GM21786 (cell line): ENCODE data around the gene CD248.
"Not testable (repeated sequence)": the region's sequence is repeated elsewhere in the genome, so short reads cannot be mapped to it uniquely, and the experiment has no call there.

Experiments used
- ATAC-seq: cut with Tn5 transposase; IDR thresholded peaks from one replicate; pipeline ENCODE4 v1.9.1; 2021; ENCODE audit not compliant: unreplicated experiment

CD248 gene

DNA sequence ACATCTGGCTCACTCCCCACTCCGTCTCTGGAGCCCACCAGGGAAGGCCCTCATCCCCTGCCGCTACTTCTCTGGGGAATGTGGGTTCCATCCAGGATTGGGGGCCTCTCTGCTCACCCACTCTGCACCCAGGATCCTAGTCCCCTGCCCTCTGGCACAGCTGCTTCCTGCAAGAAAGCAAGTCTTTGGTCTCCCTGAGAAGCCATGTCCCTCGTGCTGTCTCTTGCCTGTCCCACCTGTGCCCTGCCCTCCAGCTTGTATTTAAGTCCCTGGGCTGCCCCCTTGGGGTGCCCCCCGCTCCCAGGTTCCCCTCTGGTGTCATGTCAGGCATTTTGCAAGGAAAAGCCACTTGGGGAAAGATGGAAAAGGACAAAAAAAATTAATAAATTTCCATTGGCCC is 39.8 kb downstream of the CD248 start:
- not testable (repeated sequence) for ATAC-seq

DNA sequence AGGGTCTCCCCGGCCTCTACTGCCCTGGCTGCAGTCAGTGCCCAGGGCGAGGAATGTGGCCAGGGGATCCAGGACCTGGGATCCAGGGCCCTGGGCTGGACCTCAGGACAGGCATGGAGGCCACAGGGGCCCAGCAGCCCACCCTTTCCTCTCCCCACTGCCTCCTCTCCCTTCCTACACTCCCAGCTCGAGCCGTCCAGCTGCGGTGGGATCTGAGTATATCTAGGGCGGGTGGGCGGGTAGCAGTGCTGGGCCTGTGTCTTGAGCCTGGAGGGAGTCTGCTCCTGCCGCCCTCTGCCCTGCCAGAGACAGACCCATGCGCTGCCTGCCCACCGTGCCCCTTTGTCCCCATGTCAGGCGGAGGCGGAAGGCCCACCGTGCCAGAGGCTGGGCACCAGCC is 40.2 kb downstream of the CD248 start:
- not testable (repeated sequence) for ATAC-seq

DNA sequence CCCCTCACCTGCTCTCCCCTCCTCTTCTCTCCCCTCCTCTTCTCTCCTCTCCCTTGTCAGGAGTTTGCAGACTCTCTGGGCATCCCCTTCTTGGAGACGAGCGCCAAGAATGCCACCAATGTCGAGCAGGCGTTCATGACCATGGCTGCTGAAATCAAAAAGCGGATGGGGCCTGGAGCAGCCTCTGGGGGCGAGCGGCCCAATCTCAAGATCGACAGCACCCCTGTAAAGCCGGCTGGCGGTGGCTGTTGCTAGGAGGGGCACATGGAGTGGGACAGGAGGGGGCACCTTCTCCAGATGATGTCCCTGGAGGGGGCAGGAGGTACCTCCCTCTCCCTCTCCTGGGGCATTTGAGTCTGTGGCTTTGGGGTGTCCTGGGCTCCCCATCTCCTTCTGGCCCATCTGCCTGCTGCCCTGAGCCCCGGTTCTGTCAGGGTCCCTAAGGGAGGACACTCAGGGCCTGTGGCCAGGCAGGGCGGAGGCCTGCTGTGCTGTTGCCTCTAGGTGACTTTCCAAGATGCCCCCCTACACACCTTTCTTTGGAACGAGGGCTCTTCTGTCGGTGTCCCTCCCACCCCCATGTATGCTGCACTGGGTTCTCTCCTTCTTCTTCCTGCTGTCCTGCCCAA is 40.7 kb downstream of the CD248 start:
- no peak for ATAC-seq

DNA sequence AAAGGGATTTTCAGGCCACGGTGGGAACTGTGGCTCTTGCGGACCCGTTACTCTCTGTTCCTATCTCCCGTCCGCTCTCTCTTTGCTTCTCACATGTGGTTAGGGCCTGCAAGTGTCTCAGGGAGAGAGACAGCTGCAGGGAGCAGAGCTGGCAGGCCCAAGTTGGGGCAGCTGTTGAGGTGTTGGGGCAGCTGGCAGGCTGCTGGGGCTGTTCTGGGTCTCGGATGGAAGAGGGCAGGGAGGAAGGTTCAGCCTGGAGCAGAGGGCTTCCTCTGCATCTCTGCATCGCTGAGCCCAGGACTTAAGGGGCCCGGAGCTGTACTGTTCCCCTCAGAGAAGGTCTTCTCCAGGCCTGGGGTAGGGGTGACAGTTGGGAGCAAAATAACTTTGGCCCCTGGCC is 41.4 kb downstream of the CD248 start:
- ATAC-seq: no peak

DNA sequence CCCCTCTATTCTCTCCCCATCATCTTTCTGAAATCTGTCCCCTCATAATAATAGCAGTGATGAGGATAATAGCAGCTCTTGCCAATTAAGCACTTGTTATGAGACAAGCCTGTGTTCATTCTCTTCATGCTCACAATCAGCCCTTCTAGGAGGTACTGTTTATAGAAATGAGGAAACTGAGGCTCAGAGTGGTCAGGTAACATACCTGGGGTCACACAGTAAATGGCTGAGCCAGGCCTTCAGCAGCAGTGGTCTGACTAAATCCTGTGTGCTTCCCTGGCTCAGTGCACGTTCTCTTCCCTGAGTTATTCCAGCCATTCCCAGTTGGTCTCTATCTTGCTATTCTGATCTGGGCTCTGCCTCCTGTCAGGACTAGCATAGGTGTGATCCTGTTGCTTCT is 42.6 kb downstream of the CD248 start:
- ATAC-seq: no peak

DNA sequence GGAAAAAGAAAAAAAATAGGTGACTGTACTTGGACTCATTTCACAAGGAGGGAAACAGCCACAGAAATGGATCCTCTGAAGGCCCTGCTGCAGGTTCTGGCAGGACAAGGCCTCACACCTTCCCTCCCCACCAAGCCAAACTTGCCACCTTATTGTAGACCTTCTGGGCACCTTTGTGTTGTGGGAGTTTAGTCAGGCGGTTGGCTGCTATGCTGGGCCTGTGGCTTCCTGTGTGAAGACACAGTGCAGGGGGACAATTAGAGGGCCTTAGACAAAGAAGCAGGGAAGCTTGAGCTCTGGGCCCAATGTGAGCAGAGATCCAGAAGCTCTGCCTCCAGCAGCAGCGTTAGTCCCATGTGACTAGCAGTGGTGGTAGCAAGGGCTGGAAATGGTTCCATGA is 44.2 kb downstream of the CD248 start:
- ATAC-seq: no peak

DNA sequence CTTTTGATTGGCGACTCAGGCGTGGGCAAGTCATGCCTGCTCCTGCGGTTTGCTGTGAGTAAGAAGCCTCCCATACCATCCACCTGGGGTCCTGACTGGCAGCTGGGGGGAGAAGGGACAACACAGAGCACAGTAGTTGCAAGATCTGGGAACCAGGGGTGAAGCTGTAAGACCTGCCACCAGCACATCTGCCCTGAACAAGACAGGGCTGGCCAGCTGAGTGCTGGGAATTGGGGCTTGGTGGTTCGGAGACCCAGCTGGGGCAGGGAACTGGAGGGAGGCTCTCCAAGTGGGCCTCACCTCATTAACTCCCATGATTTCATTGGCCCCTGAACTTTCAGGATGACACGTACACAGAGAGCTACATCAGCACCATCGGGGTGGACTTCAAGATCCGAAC is 45.0 kb downstream of the CD248 start:
- ATAC-seq: no peak

DNA sequence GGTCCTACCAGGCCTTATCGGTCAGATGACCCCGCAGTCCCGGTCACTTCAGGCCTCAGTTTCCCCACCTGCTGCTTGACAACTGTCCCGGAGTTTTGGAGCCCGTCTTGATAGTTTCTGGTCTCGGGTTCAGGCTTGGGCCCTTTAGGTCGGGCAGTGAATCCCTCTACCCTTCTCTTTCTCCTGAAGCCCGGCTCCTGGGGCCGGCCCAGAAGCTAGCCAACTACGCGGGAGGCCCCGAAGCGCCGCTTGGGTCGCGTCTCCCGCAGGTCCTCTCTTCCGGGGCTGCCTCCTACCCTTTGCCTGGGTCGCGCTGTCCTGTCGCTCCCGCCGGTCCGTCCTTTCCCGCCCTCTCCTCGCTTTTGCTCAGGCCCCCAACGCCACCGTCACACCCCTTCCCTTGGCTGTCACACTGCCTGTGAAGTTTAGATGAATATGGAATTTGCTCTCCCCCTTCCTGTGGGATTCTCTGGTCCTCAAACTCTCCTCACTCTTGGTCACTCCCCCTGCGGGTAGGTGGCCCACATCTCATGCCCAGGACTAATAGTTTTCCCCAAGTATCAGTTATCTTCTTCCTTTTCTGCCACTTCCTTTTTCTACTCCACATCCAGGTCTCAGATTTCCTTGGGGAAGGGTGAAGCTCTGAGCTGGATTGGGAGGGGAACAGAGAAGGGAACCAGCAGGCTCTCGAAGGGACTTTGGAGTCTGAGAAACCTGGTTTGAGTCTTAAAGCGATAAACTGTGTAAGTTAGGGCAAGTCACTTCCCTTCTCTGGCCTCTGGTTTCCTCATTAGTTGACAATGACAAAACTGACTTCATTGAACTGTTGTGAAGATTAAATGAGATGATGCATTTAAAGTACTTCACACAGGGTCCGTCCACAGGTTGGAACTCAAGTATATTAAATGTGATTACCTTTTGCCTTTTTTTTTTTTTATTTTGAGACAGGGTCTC is 47.6 kb downstream of the CD248 start:
- ATAC-seq: no peak

DNA sequence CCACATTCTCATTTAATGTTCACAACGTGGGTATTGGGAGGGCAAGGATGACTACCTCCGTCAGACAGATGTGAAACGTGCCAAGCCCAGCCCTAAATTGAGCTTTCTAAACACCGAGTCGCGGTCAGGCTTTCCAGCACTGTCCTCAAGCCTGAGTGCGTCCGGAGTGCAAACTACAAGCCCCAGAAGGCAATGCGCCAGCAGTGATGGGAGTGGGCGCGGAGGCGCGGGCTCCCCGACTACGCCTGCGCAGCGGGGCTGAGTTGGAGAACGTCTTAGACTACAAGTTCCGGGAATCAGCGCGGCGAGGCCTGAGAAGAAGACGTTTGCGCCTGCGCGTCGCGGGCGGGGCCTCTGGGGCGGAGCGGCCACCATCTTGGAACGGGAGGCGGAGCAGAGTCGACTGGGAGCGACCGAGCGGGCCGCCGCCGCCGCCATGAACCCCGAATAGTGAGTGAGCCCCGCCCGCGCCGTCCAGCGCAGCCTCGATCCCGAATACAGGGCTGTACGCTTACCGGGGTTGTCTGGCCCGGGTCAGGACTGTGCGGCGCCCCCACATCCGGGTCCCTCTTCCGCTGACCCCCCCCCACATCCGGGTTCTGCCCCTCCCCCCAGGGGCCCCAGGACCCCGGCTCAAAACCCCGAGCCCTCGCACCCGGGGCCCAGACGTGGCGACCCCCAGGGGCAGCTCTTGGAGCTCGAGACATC is 48.4 kb downstream of the CD248 start, which contains the start of gene RAB1B:
RAB1B (plus strand) TSS at position 396 of the 708 bp plus-strand sequence; CDS start at position 437, 41 bp downstream.
- peak; percentile 74 for ATAC-seq

DNA sequence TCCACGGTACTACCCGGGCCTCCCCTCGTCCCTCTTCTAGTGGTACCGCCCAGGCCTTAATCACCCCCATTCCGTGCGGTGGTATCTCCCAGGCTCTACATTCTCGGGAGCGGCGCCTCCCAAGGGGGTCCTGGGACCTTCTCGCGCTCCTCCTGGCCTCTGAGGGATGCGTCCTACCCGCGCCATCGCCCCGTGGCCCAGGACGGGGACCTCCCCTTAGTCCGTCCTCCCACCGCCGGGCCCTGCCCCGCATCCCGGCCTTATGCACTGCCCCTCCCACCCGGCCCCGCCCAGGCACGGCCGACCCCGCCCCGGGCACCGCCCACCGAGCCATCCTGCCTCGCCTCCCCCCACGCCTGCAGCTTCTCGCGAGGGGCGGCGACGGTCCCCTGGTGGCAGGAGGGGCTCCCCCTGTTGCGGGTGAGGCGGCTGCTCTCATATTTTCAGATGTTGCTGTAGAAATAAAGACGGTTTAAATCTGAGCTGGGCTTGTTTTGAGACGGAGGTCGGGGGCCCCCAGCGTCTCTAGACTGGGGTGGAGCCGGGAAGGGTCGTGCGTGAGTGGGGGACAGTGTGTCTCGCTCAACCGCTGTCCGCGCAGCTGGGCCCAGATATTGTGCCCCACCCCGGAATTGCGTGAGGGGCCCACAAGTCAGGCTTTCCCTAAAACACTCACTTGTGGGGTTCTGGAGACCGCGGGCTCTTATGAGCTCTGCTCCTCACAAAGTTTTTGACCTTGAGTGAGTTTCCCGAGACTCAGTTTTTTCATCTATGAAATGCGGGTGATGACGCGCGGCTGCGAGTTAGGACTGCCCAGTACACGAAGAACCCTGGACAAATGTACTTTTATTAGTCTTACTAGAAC is 49.2 kb downstream of the CD248 start:
- peak; percentile 38 for ATAC-seq

DNA sequence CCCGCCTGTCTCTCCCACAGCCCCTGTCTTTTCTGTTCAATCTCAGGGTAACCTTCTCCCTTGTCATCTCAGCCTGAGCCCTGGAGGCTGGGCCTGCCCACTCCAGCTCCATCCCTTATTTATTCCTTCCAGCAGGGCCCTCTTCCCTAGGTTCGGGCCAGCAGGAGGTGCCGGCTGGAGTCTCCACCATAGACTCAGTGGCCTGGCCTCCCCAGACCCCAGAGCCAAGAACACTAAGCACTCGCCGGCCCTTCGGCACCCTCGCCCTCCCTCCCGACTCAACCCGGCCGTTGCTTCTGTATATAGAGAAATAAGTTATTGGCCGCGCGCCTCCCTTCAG is 49.8 kb downstream of the CD248 start:
- no peak for ATAC-seq

DNA sequence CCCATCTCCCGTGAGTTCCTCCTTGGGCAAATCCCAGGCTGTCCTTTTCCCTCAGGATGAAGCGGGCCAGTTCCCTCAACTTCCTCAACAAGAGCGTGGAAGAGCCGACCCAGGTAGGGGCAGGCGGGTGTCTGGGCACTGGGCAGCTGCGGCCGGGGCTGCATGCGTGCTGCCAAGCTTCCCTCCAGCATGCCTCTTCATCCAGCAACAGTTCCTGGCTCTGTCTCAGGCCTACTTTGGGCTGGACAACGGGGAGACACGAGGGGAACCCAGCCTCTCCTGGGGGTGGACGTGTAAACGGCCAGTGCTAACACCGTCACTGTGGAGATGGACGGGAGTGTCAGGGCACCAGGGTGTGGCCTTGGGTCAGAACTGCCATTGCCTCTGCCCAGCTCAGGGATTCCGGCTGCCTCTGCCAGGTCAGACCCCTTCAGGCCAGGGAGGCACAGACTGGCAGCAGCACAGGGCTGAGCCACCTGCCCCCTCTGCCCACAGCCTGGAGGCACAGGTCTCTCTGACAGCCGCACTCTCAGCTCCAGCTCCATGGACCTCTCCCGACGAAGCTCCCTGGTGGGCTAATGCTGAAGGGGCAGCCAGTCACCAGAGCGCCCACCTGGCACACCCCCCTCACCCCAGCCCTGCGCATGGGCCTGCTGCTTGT is 50.3 kb downstream of the CD248 start:
- ATAC-seq: no peak

DNA sequence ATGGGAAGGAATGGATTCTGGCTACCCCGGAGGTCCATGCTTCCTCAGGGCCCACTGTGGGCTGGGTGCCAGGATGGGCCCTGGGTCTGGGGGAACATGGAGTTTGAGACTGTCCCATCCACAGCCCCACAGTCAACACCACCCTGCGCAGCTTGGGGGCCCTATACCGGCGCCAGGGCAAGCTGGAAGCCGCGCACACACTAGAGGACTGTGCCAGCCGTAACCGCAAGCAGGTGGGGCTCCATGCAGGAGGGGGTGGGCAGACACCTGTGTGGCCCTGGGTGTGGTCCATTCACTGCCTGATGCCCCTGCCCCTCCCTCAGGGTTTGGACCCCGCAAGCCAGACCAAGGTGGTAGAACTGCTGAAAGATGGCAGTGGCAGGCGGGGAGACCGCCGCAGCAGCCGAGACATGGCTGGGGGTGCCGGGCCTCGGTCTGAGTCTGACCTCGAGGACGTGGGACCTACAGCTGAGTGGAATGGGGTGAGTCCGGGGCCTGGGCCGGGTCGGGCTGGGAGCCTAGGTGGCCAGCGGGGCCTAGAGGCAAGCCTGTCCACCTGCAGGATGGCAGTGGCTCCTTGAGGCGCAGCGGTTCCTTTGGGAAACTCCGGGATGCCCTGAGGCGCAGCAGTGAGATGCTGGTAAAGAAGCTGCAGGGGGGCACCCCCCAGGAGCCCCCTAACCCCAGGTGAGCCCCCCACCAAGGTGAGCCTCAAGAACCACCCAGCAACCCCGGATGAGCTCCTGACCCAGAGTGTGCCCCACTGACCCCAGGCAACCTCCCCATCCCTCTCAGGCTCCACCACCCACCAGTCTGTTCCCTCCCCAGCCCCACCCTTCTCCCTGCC is 51.1 kb downstream of the CD248 start:
- no peak for ATAC-seq

DNA sequence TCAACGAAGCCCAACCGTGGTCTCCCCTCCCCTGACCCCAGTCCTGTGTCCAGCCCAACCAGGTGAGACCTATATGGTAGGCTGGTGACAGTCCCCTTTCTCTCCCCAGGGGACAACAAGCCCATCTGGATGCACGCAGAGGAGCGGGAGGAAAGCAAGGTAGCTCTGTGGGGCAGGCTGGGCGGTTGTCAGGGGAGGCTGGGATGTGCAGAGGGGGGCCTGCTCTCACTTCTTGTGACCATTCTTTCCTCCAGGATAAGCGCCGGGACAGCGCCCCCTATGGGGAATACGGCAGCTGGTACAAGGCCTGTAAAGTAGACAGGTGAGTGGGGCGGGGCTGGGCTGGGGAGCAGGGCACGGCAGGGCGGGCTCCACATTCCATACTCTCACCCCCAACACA is 51.9 kb downstream of the CD248 start:
- no peak for ATAC-seq
